ENCODE measurements around the gene ZSCAN20. TPM values are rescaled to one million over a fixed set of nuclear protein-coding genes. Genes with fewer than 3 reads are reported as not detected.

Gene ZSCAN20
- total and polyA plus RNA-seq, 9 of the 15 experiments (the other 6 are each of a cell fraction or from before 2014, with no cell fraction given): 0.36 to 3.3 (median 2.0) TPM

GRCh38 chr1:33529957-33530356 lies 57.5 kb downstream of the ZSCAN20 start:
- no TSS peak for BruUV-seq (replicated peaks)
- DNase-seq (ENCODE audit: extremely low read depth in 1 of 4, low spot score in 3 of 4): no peak
- H3K79me2 ChIP-seq (ENCODE audit: control insufficient read depth, insufficient read depth, low read length): no peaks in the 10 kb centered on the region
- no peak for ATAC-seq
- H3K27me3 ChIP-seq (ENCODE audit: control insufficient read depth in 2 of 2, insufficient read depth in 2 of 2, low read length in 2 of 2): peaks cover 23 to 28% of the 10 kb centered on the region in 2 experiments; a peak in 4 of 5 replicates
- CTCF ChIA-PET (ENCODE audit: low intra/inter-chr PET ratio): no interaction called here
- no peak overlapping the region for H3K27ac ChIP-seq (ENCODE audit: extremely low read depth, low read depth, low read length)
- POLR2A ChIA-PET: no interaction called here
- 5% methylated on average over 1 of the region's 1 CpG for WGBS (ENCODE audit: insufficient coverage, low coverage, missing lambda C conversion rate)
- H3K4me1 ChIP-seq (replicated peaks in 1 of 2; ENCODE audit: control insufficient read depth in 2 of 2, insufficient read depth in 2 of 2, low read length in 2 of 2): no peaks in the 10 kb centered on the region
- no peaks in the 10 kb centered on the region for H3K9me1 ChIP-seq (ENCODE audit: control insufficient read depth, insufficient read depth, low read length)
- intact Hi-C loops (cut with micrococcal nuclease): no loop called here
- no peaks in the 10 kb centered on the region for H3K9me3 ChIP-seq (replicated peaks; ENCODE audit: control insufficient read depth, insufficient read depth, low read depth, low read length)
- H3K36me3 ChIP-seq (ENCODE audit: control insufficient read depth, insufficient read depth, low read length): no peaks in the 10 kb centered on the region
- no peak overlapping the region for H3K4me2 ChIP-seq (ENCODE audit: insufficient read depth, low read length)
- no peak overlapping the region for H3K9ac ChIP-seq (ENCODE audit: insufficient read depth in 1 of 2, low read depth in 2 of 2, low read length in 2 of 2)
- no peak for FAIRE-seq
- H3K4me3 ChIP-seq: no peak overlapping the region
- H2AFZ ChIP-seq (ENCODE audit: low read depth, low read length): no peak overlapping the region
- 0 out of 2 replicates have a peak, but pooled peaks cover 4% of the 10 kb centered on the region for H4K20me1 ChIP-seq (replicated peaks; ENCODE audit: control insufficient read depth, insufficient read depth, low read length)
- in situ Hi-C loops (cut with MboI): no loop called here
- TF ChIP-seq ZNF217 (CRISPR knock-in tag; IDR thresholded peaks at IDR 0.05): no peak
- no peak for TF ChIP-seq ZBTB5 (IDR thresholded peaks at IDR 0.05)
- no peak for TF ChIP-seq SMARCA4 (IDR thresholded peaks at IDR 0.05)
- no peak for TF ChIP-seq MXI1 (IDR thresholded peaks at IDR 0.05; ENCODE audit: low read depth, low read length)
- TF ChIP-seq, protein P1, sequence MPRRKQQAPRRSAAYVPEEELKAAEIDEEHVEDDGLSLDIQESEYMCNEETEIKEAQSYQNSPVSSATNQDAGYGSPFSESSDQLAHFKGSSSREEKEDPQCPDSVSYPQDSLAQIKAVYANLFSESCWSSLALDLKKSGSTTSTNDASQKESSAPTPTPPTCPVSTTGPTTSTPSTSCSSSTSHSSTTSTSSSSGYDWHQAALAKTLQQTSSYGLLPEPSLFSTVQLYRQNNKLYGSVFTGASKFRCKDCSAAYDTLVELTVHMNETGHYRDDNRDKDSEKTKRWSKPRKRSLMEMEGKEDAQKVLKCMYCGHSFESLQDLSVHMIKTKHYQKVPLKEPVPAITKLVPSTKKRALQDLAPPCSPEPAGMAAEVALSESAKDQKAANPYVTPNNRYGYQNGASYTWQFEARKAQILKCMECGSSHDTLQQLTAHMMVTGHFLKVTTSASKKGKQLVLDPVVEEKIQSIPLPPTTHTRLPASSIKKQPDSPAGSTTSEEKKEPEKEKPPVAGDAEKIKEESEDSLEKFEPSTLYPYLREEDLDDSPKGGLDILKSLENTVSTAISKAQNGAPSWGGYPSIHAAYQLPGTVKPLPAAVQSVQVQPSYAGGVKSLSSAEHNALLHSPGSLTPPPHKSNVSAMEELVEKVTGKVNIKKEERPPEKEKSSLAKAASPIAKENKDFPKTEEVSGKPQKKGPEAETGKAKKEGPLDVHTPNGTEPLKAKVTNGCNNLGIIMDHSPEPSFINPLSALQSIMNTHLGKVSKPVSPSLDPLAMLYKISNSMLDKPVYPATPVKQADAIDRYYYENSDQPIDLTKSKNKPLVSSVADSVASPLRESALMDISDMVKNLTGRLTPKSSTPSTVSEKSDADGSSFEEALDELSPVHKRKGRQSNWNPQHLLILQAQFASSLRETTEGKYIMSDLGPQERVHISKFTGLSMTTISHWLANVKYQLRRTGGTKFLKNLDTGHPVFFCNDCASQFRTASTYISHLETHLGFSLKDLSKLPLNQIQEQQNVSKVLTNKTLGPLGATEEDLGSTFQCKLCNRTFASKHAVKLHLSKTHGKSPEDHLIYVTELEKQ (CRISPR knock-in tag; IDR thresholded peaks at IDR 0.05): no peak
- TF ChIP-seq XRCC5 (IDR thresholded peaks at IDR 0.05; ENCODE audit: low read depth, low read length): no peak
- no peak for TF ChIP-seq SIN3A (IDR thresholded peaks at IDR 0.05; ENCODE audit: borderline replicate concordance in 2 of 2, control insufficient read depth in 1 of 2, low read depth in 2 of 2, low read length in 2 of 2)
- TF ChIP-seq DMBX1 (CRISPR knock-in tag; IDR thresholded peaks at IDR 0.05; ENCODE audit: borderline replicate concordance): no peak
- TF ChIP-seq ZBTB11 (CRISPR knock-in tag; IDR thresholded peaks at IDR 0.05): no peak
- TF ChIP-seq MYBL2 (IDR thresholded peaks at IDR 0.05; ENCODE audit: low read depth): no peak
- TF ChIP-seq MYBL2 (CRISPR knock-in tag; IDR thresholded peaks at IDR 0.05; ENCODE audit: borderline replicate concordance): no peak

All from K562 (cell line).